BLaER1 (cell line): ENCODE results near the gene CPED1.

Experiments used
- H3K27ac ChIP-seq: shearing (Covaris generic); formaldehyde crosslinking; 2 replicates; pipeline ENCODE4 v1.8.1; 2022
- H3K27me3 ChIP-seq: shearing (Covaris generic); formaldehyde crosslinking; 2 replicates; pipeline ENCODE4 v1.8.1; 2022
- H3K36me3 ChIP-seq: shearing (Covaris generic); formaldehyde crosslinking; 2 replicates; pipeline ENCODE4 v1.8.1; 2022
- H3K4me1 ChIP-seq: shearing (Covaris generic); formaldehyde crosslinking; 2 replicates; pipeline ENCODE4 v1.8.1; 2022
- H3K4me2 ChIP-seq: shearing (Covaris generic); formaldehyde crosslinking; 2 replicates; pipeline ENCODE4 v1.8.1; 2022
- H3K4me3 ChIP-seq: shearing (Covaris generic); formaldehyde crosslinking; 2 replicates; pipeline ENCODE4 v1.8.1; 2022
- H3K9ac ChIP-seq: shearing (Covaris generic); formaldehyde crosslinking; 2 replicates; pipeline ENCODE4 v1.8.1; 2022
- H3K9me3 ChIP-seq: shearing (Covaris generic); formaldehyde crosslinking; 2 replicates; pipeline ENCODE4 v1.8.1; 2022
- H4K20me1 ChIP-seq: shearing (Covaris generic); formaldehyde crosslinking; 2 replicates; pipeline ENCODE4 v1.8.1; 2022
- Cebpa-rat ChIP-seq: shearing (Covaris generic); IDR thresholded peaks from 2 replicates; pipeline ENCODE4 v1.8.1; 2022

The CPED1 gene

DNA sequence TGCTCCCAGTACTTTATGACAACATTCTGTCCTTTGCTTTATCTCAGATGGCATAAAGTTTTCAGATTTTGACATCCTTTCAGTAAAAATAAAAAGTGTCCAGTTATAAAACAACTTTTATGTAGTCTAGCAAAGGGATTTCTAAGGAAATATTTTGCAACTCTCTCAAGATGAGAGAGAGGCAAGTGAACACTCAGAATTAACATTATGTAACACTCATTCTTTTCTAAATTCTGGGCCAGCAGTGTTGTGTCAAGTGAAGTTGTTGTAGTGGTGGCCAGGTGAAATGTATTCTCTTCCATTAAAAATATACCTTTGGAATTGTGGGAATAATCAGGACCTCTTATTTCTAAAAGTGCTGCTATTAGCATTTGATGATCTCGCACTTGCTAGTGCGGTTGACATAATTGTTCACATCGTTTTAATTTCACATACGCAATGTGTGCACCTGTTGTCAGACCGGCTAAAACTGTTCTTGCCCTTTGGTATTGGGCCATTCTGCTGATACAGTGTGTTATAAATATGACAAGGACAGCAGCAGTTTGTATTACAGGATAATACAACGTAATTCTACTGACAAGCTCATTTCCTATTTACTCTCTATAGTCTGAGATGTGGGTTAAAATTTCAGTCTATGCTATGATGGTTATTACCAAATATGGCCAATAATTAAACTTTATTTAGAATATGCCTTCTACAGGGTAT, 23.8 kb downstream of the CPED1 start:
- no peak for TF ChIP-seq Cebpa-rat
- Histone ChIP-seq H3K27me3 (no peaks in the 10 kb centered on the region), H3K9ac (no peak overlapping the region), H3K4me2 (no peak overlapping the region), H3K27ac (no peak overlapping the region), H4K20me1 (no peaks in the 10 kb centered on the region), H3K9me3 (no peaks in the 10 kb centered on the region), H3K4me1 (no peaks in the 10 kb centered on the region), H3K36me3 (no peaks in the 10 kb centered on the region), H3K4me3 (no peak overlapping the region)

DNA sequence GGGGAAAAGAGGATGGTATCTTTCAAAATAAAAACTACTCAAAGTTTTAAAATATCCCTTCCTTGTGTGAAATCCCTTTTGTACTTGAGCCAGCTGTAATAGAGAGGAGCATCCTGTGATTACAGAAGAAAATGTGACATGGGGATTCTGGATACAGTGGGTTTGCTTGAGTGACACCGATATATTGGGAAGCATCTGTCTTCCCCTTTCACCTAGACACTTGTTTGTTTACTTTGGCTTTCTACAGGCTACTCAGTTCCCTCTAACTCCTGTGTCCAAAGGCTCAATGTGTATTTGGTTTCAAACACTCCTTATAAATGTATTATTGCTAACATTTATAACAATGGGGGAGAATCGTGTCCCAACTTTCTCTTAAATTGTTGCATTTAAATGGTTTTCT, 24.4 kb downstream of the CPED1 start:
- Histone ChIP-seq H3K36me3 (no peaks in the 10 kb centered on the region), H3K9ac (no peak overlapping the region), H4K20me1 (no peaks in the 10 kb centered on the region), H3K4me1 (no peaks in the 10 kb centered on the region), H3K27me3 (no peaks in the 10 kb centered on the region), H3K4me2 (no peak overlapping the region), H3K27ac (no peak overlapping the region), H3K9me3 (no peaks in the 10 kb centered on the region), H3K4me3 (no peak overlapping the region)
- TF ChIP-seq Cebpa-rat: no peak

DNA sequence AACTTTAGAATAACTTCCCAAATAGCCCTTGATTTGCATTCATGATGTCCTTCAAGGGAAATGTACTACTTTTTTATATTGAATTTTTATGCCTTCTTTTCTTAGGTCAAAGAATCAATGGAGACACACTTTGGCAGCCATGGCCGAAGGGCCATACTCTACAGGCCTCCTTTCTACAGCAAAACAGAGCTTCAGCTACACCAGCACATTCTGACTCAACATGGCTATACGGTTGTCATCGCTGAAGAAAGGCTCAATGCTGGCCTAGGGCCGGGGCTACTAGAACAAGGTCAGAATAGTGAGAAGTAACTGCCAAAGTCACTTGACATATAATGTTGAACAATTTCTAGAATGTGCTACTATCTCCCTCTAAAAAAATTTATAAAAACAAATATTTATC, 27.0 kb downstream of the CPED1 start:
- no peaks in the 10 kb centered on the region for H3K36me3 ChIP-seq

DNA sequence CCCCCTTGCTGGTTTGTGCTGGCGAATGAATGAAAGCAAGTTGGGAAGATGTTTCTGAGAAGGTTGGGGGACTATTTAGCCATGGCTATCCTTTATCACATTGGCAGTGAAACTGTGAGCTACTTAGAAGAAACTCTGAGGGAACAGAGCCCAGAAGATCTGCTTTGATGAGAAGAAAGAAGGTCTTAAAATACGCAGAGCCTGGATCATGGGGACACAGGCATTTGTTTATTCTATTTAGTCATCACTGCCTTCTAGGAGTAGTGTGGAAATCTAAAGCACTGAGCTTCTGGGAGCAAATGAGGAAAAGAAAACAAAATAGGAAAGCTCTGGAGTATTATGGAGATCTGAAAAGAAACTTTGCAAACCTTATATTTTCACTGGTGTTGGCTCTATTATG, 28.5 kb downstream of the CPED1 start:
- Histone ChIP-seq H3K27me3 (no peaks in the 10 kb centered on the region), H3K9me3 (no peaks in the 10 kb centered on the region), H4K20me1 (no peaks in the 10 kb centered on the region), H3K4me1 (no peaks in the 10 kb centered on the region), H3K36me3 (no peaks in the 10 kb centered on the region), H3K27ac (no peak overlapping the region), H3K4me3 (no peak overlapping the region), H3K4me2 (no peak overlapping the region), H3K9ac (no peak overlapping the region)
- no peak for TF ChIP-seq Cebpa-rat

More for the DNA sequence above, 27.0 kb downstream of the CPED1 start:
- no peak overlapping the region for H3K27ac ChIP-seq
- no peaks in the 10 kb centered on the region for H3K27me3 ChIP-seq
- no peaks in the 10 kb centered on the region for H4K20me1 ChIP-seq
- TF ChIP-seq Cebpa-rat: no peak
- H3K4me1 ChIP-seq: no peaks in the 10 kb centered on the region
- no peaks in the 10 kb centered on the region for H3K9me3 ChIP-seq
- no peak overlapping the region for H3K4me3 ChIP-seq
- no peak overlapping the region for H3K9ac ChIP-seq
- no peak overlapping the region for H3K4me2 ChIP-seq

DNA sequence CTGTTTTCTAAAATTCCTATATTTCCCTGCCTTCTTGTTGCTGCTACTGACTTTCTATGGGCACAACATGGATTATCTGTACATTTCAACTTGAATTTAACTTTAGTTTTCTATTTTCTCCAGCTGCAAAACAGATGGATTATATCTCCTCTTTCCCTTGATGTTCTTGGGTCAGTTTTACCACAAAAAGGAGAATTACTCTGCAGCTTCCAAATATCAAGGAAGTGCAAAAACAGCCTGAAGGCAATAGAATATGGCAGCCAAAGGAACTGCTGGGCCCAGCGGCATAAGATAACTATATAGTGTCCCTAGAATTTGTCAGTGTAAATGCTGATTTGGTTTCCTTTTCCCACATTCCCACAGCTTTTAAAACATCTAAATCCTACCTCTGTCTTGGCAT, 29.1 kb downstream of the CPED1 start:
- Histone ChIP-seq H3K4me2 (no peak overlapping the region), H3K36me3 (no peaks in the 10 kb centered on the region), H3K27ac (no peak overlapping the region), H3K9me3 (no peaks in the 10 kb centered on the region), H4K20me1 (no peaks in the 10 kb centered on the region), H3K27me3 (no peaks in the 10 kb centered on the region), H3K9ac (no peak overlapping the region), H3K4me3 (no peak overlapping the region), H3K4me1 (no peaks in the 10 kb centered on the region)
- no peak for TF ChIP-seq Cebpa-rat

DNA sequence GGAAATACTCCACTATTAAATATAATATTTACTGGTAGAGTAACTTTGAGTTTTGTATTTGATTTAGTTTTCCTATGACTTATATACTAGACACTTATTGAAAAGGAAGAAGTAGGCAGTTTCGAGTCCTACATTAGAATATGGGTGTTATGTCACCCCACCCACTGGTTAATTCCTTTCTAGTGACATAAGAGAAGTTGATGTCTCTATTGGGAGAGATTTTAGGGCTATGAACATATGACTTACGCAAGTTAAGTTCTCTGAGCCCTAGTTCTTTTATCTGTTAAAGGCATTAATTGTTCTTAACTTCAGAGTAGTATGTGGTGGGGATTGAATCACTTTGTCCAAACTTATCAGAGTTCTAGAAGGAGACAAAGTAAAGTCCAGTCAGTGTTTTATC, 30.5 kb downstream of the CPED1 start:
- Histone ChIP-seq H3K4me1 (peaks cover 5% of the 10 kb centered on the region; the same call in 1 of the 2 replicates), H3K27ac (no peak overlapping the region), H3K4me2 (no peak overlapping the region), H3K9me3 (no peaks in the 10 kb centered on the region), H3K9ac (no peak overlapping the region), H3K4me3 (no peak overlapping the region), H3K27me3 (no peaks in the 10 kb centered on the region), H3K36me3 (no peaks in the 10 kb centered on the region), H4K20me1 (no peaks in the 10 kb centered on the region)
- TF ChIP-seq Cebpa-rat: no peak

DNA sequence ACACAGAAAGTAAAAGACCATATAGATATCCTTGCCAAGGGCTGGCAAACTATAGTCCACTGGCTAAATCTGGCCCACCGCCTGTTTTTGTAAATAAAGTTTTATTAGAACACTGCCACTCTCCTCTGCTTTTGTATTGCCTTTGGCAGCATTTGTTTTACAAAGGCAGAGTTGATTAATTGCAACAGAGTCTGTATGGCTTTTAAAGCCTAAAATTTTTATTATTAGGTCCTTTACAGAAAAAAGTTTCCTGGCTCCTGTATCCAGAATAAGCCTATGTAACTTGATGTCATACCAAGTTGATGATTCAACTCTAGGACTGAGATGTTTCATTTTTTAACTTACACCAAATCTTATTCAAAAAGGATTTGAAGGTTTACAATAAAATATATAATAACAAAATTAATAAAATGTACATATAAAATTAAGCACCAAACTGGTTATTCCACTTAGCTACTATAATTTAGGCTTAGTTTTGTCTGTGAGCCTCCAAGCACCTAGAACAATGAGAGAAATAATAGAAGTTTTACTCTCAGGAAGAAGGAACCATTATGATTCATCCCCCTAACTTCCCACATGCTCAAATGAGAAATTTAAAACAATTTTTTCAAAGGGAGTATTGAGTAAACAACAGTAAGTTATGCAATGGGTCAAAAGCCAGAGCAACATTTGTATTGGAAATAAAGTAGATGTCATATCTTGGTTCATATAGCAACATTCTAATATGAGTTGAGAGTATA, 31.9 kb downstream of the CPED1 start:
- no peak for TF ChIP-seq Cebpa-rat
- Histone ChIP-seq H3K27me3 (no peaks in the 10 kb centered on the region), H3K4me2 (no peak overlapping the region), H4K20me1 (no peaks in the 10 kb centered on the region), H3K9me3 (peaks cover under 1% of the 10 kb centered on the region), H3K27ac (no peak overlapping the region), H3K9ac (no peak overlapping the region), H3K4me1 (peaks cover 19% of the 10 kb centered on the region), H3K4me3 (no peak overlapping the region), H3K36me3 (no peaks in the 10 kb centered on the region)

DNA sequence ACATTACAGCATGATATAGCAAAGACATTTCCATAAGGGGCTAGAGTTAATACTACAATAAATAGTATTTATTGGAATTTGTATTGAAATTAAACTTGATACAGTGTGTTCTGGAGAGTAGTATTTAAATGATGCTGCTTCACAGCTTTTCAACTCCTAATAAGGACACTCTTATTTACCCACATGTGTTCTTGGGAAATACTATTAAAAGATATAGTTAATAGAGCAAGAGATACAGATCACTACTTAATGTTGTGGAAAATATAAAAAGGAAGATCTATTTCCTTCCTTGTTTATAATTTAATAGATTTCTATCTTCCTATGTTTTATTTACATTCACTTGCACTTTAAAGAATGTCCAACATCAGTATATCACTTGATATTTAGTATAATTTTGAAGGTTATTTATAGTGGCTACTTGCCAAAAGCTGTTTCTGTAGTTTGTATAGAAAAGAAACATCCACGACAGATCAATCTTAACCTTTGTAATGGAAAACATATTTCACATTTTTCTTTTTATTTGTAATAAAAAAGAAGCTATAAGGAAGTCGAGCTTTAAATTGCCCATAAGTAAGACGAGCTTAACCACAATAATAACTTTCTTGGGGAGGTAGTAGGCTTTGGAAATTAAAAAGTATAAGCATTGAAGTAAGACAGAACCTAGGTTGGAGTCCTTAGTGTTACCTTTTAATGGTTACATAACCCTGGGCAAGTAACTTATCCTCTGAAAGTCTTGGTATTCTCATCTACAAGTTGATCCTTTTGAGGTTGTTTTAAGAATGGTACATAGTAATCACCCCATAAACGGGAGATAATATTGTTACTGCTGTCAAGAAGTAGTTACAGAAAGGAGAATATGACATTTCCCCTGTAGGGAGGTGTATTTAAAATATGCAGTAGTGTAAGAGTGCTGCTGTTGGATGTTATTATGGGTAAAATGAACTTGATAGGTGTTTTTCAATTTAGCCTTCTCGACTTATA, 32.8 kb downstream of the CPED1 start:
- Histone ChIP-seq H3K4me1 (peaks cover 21% of the 10 kb centered on the region), H3K27me3 (no peaks in the 10 kb centered on the region), H3K27ac (no peak overlapping the region), H3K9ac (no peak overlapping the region), H3K4me3 (no peak overlapping the region), H3K4me2 (no peak overlapping the region), H4K20me1 (no peaks in the 10 kb centered on the region), H3K9me3 (peaks cover 9% of the 10 kb centered on the region), H3K36me3 (no peaks in the 10 kb centered on the region)
- no peak for TF ChIP-seq Cebpa-rat

DNA sequence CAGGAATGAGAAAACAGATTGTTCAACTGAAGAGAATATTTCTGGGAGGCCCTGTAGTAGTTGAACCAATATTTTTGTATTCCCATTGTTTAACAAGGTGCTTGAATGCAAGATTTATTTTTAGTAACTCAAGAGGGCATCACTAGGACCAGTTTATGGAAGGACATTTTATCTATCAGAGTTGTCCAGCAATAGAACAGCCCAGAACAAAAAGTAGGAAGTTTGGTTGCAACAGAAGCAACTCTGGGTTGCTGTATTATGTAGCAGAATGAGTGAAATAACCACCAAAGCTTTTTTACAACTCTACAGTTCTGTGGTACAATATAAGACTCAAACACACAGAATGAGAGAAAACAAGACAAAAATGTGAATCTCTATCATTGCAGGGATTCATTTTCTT, 34.7 kb downstream of the CPED1 start:
- TF ChIP-seq Cebpa-rat: no peak
- no peak overlapping the region for H3K27ac ChIP-seq
- peaks cover 16% of the 10 kb centered on the region for H3K9me3 ChIP-seq
- H3K27me3 ChIP-seq: no peaks in the 10 kb centered on the region
- no peak overlapping the region for H3K9ac ChIP-seq
- no peak overlapping the region for H3K4me3 ChIP-seq
- H3K36me3 ChIP-seq: no peaks in the 10 kb centered on the region
- no peaks in the 10 kb centered on the region for H4K20me1 ChIP-seq
- H3K4me2 ChIP-seq: no peak overlapping the region
- H3K4me1 ChIP-seq: peaks cover 21% of the 10 kb centered on the region
